Activated CD4-positive, alpha-beta T cell treated with anti-CD3 and anti-CD28 coated beads, Interleukin-2, amount 10 ng/mL, durations not matched to agents 24 days and 14 days (primary cell): ENCODE measurements around the gene GFAP. TPM values are rescaled to one million over a fixed set of nuclear protein-coding genes. Genes with fewer than 3 reads are reported as not detected.

Experiments
- DNase-seq: peaks from one replicate; pipeline ENCODE4 v3.0.0; 2022
- H3K27ac Mint-ChIP-seq: one replicate; pipeline ENCODE4 v1.8.0; 2022; ENCODE audit warnings: mild to moderate bottlenecking, mixed read lengths
- H3K27me3 Mint-ChIP-seq: one replicate; pipeline ENCODE4 v1.8.0; 2022; ENCODE audit warnings: mixed read lengths
- H3K36me3 Mint-ChIP-seq: one replicate; pipeline ENCODE4 v1.8.0; 2022; ENCODE audit warnings: low read depth, mild to moderate bottlenecking, mixed read lengths
- H3K4me1 Mint-ChIP-seq: one replicate; pipeline ENCODE4 v1.8.0; 2021; ENCODE audit warnings: mixed read lengths
- H3K4me3 Mint-ChIP-seq: one replicate; pipeline ENCODE4 v1.8.0; 2022; ENCODE audit warnings: mild to moderate bottlenecking, moderate library complexity, mixed read lengths
- H3K9me3 Mint-ChIP-seq: one replicate; pipeline ENCODE4 v1.8.0; 2021; ENCODE audit warnings: mixed read lengths
- intact Hi-C: fragments of 100-400 bp; cut with micrococcal nuclease; formaldehyde crosslinking; loops from one replicate; pipeline ENCODE4 v1.15.1; 2023
- total RNA-seq: library from RNA; stranded (reverse); gene quantifications from 2 replicates; pipeline ENCODE4 v1.2.3, GENCODE V29; 2022

GFAP gene
- total RNA-seq, 1 donor from 2014 or later, result not detected

DNA sequence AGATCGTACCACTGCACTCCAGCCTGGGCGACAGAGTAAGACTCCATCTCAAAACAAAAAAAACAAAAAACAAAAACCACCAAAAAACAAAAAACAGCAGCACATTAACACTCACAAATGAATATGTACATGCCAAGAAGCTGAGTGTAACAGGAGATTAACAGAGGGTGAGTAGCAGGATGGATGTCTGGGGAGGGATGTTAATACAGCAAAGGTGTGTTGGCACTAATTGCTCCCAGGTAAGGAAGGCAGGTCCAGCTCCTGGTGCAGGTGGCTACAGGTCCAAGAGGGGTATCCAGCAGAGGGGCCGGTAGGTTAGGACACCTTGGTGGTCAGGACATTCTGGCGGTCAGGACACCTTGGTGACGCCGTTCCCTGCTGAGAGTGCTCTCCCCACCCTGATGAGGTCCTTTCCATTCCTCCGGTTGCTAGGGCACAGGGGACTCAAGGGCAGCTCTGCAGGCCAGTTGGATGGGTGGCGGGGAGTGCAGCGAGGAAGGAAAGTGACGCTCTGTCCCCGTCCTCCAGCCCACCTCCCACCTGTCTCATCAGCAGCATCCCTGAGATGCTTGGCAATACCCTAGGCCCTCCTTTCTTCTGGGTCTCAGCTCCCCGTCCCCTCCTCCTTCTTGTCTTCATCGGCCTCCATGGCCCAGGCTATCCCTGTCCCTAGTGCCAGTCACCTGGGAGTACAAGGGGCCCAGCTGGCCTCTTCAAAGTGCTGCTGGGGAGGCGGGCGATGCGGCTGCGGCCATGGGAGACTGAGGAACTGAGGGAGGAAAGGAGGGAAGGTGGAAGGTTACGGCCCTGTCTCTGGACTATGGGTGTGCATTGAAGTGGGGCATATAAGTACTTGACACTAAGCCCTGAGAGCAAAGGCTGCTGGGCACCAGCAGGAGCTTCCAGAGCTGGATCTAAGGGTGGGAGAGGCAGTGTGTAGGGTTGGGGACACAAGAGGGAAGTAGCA lies 10.7 kb upstream of the GFAP start:
- intact Hi-C loops, result no loop called here
- no peaks in the 10 kb centered on the region for H3K9me3 Mint-ChIP-seq
- peaks cover 7% of the 10 kb centered on the region for H3K27me3 Mint-ChIP-seq
- no peaks in the 10 kb centered on the region for H3K4me1 Mint-ChIP-seq
- no peak overlapping the region for H3K4me3 Mint-ChIP-seq
- no peak for DNase-seq
- H3K36me3 Mint-ChIP-seq, result peaks cover 38% of the 10 kb centered on the region
- H3K27ac Mint-ChIP-seq, result peak overlapping the region; percentile 19

DNA sequence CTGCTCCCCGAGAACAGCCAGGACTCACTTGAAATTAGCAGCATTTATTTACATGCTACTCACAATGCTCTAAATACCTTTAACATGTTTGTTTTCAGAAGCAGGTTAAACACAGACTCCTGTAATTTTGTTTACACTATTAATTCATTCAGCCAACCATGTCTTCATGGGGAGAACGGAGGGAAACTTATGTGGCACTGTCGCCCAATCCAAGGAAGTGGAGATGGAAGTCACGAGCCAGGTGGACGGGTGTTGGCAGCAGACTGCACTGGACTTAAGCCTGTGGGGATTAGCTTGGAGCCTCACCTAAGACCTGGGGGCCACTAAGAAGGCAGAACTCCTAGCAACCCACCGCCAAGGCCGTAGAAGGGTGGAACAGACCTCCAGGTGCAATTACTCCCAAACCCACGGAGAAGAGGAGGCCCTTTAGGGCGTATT lies 8.8 kb upstream of the GFAP start:
- H3K9me3 Mint-ChIP-seq, result no peaks in the 10 kb centered on the region
- H3K4me1 Mint-ChIP-seq, result peaks cover 2% of the 10 kb centered on the region
- H3K4me3 Mint-ChIP-seq, result no peak overlapping the region
- H3K36me3 Mint-ChIP-seq, result peaks cover 24% of the 10 kb centered on the region
- peaks cover 22% of the 10 kb centered on the region for H3K27me3 Mint-ChIP-seq
- no peak overlapping the region for H3K27ac Mint-ChIP-seq
- intact Hi-C loops, result no loop called here
- DNase-seq, result no peak

DNA sequence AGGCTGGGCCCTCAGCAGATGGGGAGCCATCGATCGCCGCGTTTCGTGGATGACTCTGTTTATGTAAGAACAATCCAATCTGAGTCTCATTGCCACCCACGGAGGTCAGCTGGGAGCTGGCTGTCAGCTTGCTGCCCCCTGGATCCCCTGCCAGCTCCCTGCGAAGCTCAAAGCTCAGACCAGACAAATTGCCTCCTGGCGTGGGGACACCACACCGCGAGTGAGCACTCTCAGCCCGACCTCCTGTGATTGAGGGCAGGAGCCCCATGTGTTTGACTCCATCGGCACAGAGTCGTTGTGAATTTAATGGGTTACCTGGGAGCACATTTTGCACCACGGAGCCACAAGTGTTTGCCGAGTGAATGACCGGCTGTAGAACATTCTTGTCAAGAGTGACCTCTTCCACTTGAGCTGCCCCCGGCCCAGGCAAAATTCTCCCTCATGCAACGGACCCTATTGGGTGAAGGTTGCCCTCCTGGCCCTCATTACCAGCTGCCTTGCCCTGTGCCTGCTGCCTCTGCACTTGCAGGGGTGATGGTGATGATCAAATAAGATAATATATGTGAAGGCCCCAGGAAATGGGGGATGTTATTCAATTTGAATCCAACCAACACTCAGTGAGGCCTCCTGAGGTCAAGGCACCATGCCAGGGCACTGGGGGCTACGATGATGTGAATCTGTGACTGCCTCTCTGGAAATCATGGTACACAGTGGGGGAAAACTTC lies 7.6 kb upstream of the GFAP start:
- Mint-ChIP-seq H3K27ac (no peak overlapping the region), H3K27me3 (peaks cover 29% of the 10 kb centered on the region), H3K4me3 (no peak overlapping the region), H3K4me1 (peaks cover 2% of the 10 kb centered on the region), H3K9me3 (no peaks in the 10 kb centered on the region), H3K36me3 (peaks cover 18% of the 10 kb centered on the region)
- intact Hi-C loops, result no loop called here
- no peak for DNase-seq

DNA sequence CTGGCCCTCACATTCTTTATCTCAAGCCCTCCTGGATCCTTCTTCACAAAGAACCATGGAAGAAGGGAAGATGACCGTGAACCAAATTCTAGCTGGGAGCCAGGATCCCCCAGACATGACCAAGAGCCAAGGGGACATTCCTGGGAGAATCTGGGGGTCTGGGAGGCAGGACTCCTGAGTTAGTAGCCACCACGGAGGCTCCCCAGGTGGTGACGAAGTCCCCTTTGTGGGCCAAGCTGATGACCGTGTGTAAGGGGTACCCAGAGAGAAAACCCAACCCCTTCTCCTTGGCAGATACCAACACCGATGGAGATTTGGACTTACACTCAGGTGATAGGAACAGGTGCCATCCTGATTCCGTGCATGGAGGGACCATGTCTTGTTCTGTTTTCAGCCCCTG lies 6.8 kb upstream of the GFAP start:
- Mint-ChIP-seq H3K27ac (no peak overlapping the region), H3K36me3 (peaks cover 12% of the 10 kb centered on the region), H3K4me3 (no peak overlapping the region), H3K9me3 (no peaks in the 10 kb centered on the region), H3K27me3 (peaks cover 29% of the 10 kb centered on the region), H3K4me1 (peaks cover 2% of the 10 kb centered on the region)
- intact Hi-C loops, result no loop called here
- no peak for DNase-seq

DNA sequence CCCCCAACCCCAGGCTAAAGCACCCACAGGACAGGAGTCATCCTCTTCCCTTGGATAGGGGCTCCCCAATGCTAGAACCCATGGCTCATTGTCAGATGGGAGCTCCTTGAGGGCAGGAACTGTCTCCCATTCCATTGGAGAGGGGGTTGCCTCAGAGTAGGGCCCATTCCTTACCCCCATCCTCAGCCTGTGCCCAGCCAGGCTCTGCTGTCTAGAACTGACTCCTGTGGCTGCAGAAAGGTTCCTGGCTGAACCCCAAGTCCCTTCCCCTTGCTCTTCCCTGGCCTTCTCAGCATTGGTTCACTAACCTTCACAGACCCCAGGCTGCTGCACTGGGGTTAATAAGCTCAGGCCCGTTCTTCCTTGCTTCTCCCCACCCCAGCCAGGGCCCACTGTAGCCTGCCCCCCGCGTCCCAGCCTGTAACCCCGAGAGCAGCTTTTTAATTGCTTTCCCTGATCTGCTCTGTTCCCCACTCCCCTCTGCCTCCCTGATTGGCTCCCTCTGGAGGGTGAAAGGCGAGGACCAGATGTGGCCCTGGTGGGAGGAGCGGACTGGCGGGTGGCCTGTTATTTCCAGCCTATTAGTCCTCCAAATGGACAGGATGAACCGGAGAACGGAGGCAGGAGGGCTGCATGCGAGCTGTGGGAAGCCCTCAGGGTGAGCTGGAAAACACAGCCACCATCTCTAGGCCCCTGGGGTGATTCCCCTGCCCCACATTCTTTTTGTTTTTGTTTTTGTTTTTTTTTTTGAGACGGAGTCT lies 6.0 kb upstream of the GFAP start:
- Mint-ChIP-seq H3K27me3 (peaks cover 29% of the 10 kb centered on the region), H3K36me3 (peaks cover 7% of the 10 kb centered on the region), H3K4me3 (no peak overlapping the region), H3K27ac (no peak overlapping the region), H3K4me1 (peaks cover 2% of the 10 kb centered on the region), H3K9me3 (no peaks in the 10 kb centered on the region)
- no peak for DNase-seq
- intact Hi-C loops, result loop anchor here (2.0 kb wide), 1 partner anchor 177 kb away; no protein-coding TSS in a partner anchor

DNA sequence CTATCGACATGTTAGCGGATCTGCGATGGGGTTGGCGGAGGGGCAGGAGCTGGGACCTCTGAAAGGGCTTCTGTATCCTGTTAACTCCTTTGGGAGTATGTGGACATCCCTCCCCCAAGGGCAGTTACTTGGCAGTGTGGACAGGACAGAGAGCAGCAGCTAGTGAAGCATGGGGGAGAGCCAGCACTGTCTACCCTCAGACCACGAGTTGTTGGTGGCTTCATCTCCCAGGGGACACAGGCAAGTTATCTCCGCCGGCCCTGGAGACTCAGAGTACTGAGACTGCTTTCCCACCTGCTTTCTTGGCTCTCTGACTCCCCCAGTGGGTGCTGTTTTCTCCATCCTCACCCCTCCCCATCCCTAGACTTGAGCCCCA lies 5.3 kb upstream of the GFAP start:
- H3K4me1 Mint-ChIP-seq, result peaks cover 2% of the 10 kb centered on the region
- H3K4me3 Mint-ChIP-seq, result no peak overlapping the region
- intact Hi-C loops, result loop anchor here (1.0 to 2.0 kb wide), 2 partner anchors 102 to 178 kb away; no protein-coding TSS in a partner anchor
- H3K36me3 Mint-ChIP-seq, result peaks cover under 1% of the 10 kb centered on the region
- H3K9me3 Mint-ChIP-seq, result no peaks in the 10 kb centered on the region
- H3K27ac Mint-ChIP-seq, result no peak overlapping the region
- no peak for DNase-seq
- peaks cover 29% of the 10 kb centered on the region for H3K27me3 Mint-ChIP-seq

DNA sequence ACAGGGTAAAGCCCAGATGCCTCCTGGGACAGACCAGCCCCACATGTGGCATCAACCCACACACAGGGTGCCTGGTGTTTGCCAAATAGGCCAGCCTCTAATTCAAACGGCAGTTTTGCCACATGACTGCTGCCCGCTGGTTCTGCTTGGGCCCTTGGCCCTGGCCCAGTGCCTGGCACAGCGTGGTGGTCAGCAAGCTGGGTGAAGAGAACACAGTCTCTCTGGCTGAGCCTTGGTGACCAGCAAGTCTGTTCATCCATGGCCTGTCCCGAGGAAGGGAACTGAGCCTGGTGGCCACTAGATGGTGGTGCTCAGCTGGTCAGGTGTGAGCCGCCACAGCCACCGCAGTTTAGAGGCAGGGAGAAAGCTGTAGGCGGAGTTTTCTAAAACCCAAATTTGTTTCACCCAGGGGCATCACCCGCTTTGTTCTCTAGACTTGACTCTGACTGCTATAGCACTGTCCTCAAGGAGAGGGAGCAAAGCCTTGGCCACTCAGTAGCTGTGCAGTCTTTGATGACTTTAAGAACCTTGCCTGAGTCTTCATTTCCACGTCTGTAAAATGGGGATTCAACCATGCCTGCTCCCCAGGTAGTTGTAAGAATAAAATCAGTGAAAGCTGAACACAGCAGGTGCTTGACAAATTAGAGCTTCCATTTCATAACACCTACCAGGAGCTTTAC lies 4.7 kb upstream of the GFAP start:
- DNase-seq, result peak; percentile 88
- H3K4me3 Mint-ChIP-seq, result no peak overlapping the region
- no peaks in the 10 kb centered on the region for H3K36me3 Mint-ChIP-seq
- H3K4me1 Mint-ChIP-seq, result peaks cover 2% of the 10 kb centered on the region
- intact Hi-C loops, result loop anchor here (1.0 to 2.0 kb wide), 2 partner anchors 102 to 179 kb away; no protein-coding TSS in a partner anchor
- H3K9me3 Mint-ChIP-seq, result no peaks in the 10 kb centered on the region
- H3K27me3 Mint-ChIP-seq, result peaks cover 29% of the 10 kb centered on the region
- H3K27ac Mint-ChIP-seq, result no peak overlapping the region

DNA sequence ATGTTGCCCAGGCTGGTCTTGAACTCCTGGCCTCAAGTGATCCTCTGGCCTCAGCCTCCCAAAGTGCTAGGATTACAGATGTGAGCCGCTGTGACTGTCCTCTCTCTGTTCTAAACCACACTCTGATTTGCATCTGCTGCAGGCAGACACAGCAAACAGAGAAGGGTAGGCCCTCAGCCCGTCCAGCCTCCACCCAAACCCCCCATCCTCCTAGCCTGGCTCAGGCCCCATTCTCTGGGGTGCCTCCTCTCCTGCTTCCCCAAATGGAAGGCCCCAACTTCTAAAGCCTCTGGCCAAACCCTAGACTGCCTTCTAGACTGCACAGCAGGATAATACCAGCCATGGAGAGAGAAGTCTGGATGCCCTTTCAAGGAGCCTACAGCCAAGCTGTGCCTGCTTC lies 4.1 kb upstream of the GFAP start:
- peaks cover 2% of the 10 kb centered on the region for H3K4me1 Mint-ChIP-seq
- no peaks in the 10 kb centered on the region for H3K9me3 Mint-ChIP-seq
- DNase-seq, result no peak
- no peaks in the 10 kb centered on the region for H3K36me3 Mint-ChIP-seq
- intact Hi-C loops, result no loop called here
- no peak overlapping the region for H3K4me3 Mint-ChIP-seq
- no peak overlapping the region for H3K27ac Mint-ChIP-seq
- peaks cover 32% of the 10 kb centered on the region for H3K27me3 Mint-ChIP-seq

DNA sequence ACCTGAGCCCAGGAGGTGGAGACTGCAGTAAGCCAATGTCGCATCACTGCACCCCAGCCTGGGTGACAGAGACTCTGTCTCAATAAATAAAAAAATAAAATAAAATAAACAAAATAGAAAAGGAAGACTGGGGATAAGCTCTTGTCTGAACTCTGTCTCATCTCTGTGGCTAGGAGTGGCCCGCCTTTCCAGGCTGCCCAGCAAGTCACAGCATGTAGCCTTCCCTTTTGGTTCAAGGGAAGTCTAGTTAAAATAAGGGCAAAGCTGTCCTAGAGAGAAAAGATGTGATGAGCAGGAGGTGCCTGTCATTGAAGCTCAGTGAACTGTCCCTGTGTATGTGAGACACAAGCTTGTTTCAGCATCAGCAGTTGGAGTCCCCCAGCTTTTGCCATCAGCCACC lies 2.7 kb upstream of the GFAP start:
- H3K4me1 Mint-ChIP-seq, result peaks cover 6% of the 10 kb centered on the region
- no peak for DNase-seq
- H3K27me3 Mint-ChIP-seq, result peaks cover 38% of the 10 kb centered on the region
- H3K36me3 Mint-ChIP-seq, result no peaks in the 10 kb centered on the region
- intact Hi-C loops, result no loop called here
- H3K9me3 Mint-ChIP-seq, result no peaks in the 10 kb centered on the region
- no peak overlapping the region for H3K4me3 Mint-ChIP-seq
- no peak overlapping the region for H3K27ac Mint-ChIP-seq

DNA sequence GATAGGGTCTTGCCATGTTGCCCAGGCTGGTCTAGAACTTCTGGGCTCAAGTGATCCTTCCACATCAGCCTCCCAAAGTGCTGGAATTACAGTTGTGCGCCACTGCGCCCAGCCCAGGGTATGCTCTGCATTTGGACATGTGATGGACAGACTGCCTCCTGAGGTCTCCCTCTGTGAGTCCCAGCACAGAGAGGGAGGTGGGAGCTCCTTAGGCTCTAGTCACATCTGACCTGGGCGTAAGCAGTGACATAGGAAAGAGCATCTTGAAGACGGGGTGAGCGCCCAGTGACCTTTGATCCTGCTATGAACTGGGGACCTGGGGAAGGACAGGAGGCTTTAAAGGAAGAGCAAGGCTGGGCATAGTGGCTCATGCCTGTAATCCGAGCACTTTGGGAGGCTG lies 2.2 kb upstream of the GFAP start:
- peaks cover 6% of the 10 kb centered on the region for H3K4me1 Mint-ChIP-seq
- no peaks in the 10 kb centered on the region for H3K36me3 Mint-ChIP-seq
- no peak overlapping the region for H3K27ac Mint-ChIP-seq
- H3K4me3 Mint-ChIP-seq, result no peak overlapping the region
- no peaks in the 10 kb centered on the region for H3K9me3 Mint-ChIP-seq
- peaks cover 42% of the 10 kb centered on the region for H3K27me3 Mint-ChIP-seq
- intact Hi-C loops, result no loop called here
- DNase-seq, result no peak

DNA sequence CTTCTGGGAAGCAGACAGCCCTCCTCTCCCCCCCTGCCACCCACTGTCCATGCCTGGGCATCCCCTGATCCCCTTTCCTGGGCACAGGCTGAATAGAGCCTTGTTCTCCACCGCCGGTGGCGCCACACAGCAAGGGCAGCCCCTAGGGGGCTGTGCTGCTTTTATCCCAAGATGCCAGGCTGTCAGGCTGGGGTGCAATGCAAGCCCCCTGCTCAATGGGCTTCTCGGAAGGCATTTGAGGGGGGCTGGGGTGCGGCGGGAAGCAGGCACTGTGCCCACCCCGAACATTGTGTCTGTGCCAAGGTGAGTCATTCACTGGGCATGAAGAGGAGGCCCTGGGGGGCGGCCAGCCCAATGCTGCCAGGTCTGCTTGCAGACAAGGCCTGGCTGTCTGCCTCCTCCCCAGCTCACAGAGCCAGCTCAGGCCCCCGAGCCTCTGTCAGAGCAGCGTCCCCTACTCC lies 1.5 kb upstream of the GFAP start:
- no peak overlapping the region for H3K27ac Mint-ChIP-seq
- no peaks in the 10 kb centered on the region for H3K9me3 Mint-ChIP-seq
- peaks cover 6% of the 10 kb centered on the region for H3K4me1 Mint-ChIP-seq
- peaks cover 43% of the 10 kb centered on the region for H3K27me3 Mint-ChIP-seq
- DNase-seq, result no peak
- H3K36me3 Mint-ChIP-seq, result no peaks in the 10 kb centered on the region
- intact Hi-C loops, result no loop called here
- no peak overlapping the region for H3K4me3 Mint-ChIP-seq

DNA sequence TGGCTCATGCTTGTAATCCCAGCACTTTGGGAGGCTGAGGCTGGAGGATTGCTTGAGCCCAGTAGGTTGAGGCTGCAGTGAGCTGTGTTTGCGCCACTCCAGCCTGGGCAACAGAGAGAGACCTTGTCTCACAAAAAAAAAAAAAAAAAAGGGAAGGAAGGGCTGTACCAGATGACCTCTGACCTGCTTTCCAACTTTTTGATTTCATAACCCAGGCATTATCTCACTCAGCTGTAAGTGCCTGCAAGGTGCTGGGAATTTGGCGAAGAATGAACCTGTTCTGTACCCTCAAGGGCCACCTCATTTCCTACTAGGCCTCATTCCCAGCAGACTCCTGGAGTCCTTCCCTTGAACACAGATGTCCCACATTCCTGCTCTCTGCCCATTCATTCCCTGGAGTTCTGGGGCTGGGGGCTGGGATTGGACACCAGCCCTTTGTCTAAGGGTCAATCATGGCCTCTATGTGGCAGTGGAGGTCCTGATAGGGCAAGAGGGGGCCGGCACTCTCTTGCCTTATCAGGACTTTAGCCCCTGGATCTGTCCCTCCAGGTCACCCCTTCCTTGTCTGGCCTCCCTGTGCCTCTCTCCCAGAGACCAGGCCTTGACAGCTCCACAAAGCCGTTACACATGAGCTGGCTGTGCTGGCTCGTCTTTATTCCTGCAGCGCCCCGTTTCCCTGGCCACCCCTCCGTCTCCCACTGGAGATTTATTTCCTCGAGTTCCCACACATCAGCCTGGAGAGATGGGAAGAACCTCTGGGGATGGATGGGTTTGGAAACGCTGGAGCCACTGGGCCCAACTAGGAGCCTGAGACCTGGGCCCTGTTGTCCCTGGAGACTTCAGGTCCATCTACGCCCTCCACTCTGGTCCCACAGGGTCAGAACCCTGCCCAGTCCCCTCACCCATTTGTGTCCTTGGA lies 821 bp upstream of the GFAP start:
- H3K4me1 Mint-ChIP-seq, result peaks cover 8% of the 10 kb centered on the region
- peaks cover 43% of the 10 kb centered on the region for H3K27me3 Mint-ChIP-seq
- H3K4me3 Mint-ChIP-seq, result no peak overlapping the region
- no peaks in the 10 kb centered on the region for H3K36me3 Mint-ChIP-seq
- H3K27ac Mint-ChIP-seq, result no peak overlapping the region
- H3K9me3 Mint-ChIP-seq, result no peaks in the 10 kb centered on the region
- DNase-seq, result no peak
- intact Hi-C loops, result no loop called here
